Thyroid gland (tissue), 4 donors: Measurements from ENCODE around the gene DPYSL4. TPM values are rescaled to one million over a fixed set of nuclear protein-coding genes. Genes with fewer than 3 reads are reported as not detected.

ENCODE experiments used
- DNase-seq, 2 donors: peaks; one replicate each; pipeline ENCODE4 v3.0.0-alpha.2; 2019
- H3K27ac ChIP-seq, 3 donors: fragments of 200-600 bp; sonication (generic); 1 replicate in 2 of 3; 2 replicates in 1 of 3; pipeline ENCODE4 v1.5.1; 2016 to 2019; ENCODE audit warnings: mild to moderate bottlenecking in 1 of 3, moderate library complexity in 1 of 3
- H3K27me3 ChIP-seq: fragments of 200-600 bp; sonication (generic); one replicate; pipeline ENCODE4 v1.5.1; 2019
- H3K36me3 ChIP-seq, 2 donors: fragments of 200-600 bp; sonication (generic); one replicate each; pipeline ENCODE4 v1.5.1; 2016 to 2019
- H3K4me1 ChIP-seq, 2 donors: fragments of 200-600 bp; sonication (generic); one replicate each; pipeline ENCODE4 v1.5.1; 2017 to 2019
- H3K4me3 ChIP-seq, 3 donors: fragments of 200-600 bp; sonication (generic); replicated peaks in 1 of 3; 1 replicate in 2 of 3; 2 replicates in 1 of 3; pipeline ENCODE4 v1.5.1; 2016; ENCODE audit warnings: mild to moderate bottlenecking in 1 of 3
- H3K9me3 ChIP-seq: fragments of 200-600 bp; sonication (generic); one replicate; pipeline ENCODE4 v1.5.1; 2017
- POLR2A ChIP-seq, 2 donors: fragments of 450-650 bp; IDR thresholded peaks; one replicate each; pipeline ENCODE4 v1.6.1; 2017; ENCODE audit warnings: antibody characterized with exemption in 2 of 2, mild to moderate bottlenecking in 2 of 2, moderate library complexity in 1 of 2
- WGBS, 2 donors: methylation state at CpG; one replicate each; pipeline ENCODE4 v1.1.5; 2017; 5-methylcytosine and 5-hydroxymethylcytosine counted together
- intact Hi-C: fragments of 100-400 bp; cut with DNase I; formaldehyde crosslinking; loops from one replicate; pipeline ENCODE4 v1.15.1; 2023
- total RNA-seq, 4 donors: library from RNA; depleted of rRNA; stranded (reverse); fragments of >200 nt; gene quantifications; one replicate each; pipeline ENCODE4 v1.2.3, GENCODE V29; 2016
- TF ChIP-seq, protein P1 (sequence below), 6 experiments: fragments of 200-600 bp in 3 of 6; fragments of 450-650 bp in 3 of 6; sonication (generic) in 3 of 6; IDR thresholded peaks; one replicate each; pipeline ENCODE4 v1.5.1; 2016 to 2019; ENCODE audit warnings: antibody characterized with exemption in 6 of 6, mild to moderate bottlenecking in 2 of 6, inconsistent platforms in 1 of 6, moderate library complexity in 1 of 6

Gene DPYSL4
- total RNA-seq, 4 donors from 2014 or later: 0.54 to 1.5 (median 0.81) TPM

DNA sequence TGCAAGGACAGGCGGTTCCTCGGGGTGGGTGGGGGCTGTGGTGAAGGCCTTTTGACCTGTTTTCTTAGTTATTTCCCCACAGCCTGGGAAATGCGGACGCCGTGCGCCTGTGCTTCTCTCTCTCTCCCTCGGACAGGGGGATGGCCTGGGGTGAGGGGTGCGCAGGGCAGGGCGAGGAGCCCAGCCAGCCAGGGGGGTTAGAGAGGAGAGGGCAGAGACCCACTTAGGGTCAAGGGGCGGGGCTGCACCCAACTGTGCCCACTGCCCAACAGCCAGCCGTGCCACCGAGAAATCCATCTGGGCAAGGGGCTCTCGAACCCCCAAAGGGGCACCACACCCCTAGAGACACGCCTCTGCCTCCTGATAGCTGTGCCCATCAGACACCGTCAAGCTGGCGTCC lies 53.8 kb downstream of the DPYSL4 start:
- WGBS, 2 donors: 77 to 91% methylated on average over 6 to 16 of the region's 16 CpGs
- intact Hi-C loops: no loop called here
- H3K9me3 ChIP-seq: no peaks in the 10 kb centered on the region

DNA sequence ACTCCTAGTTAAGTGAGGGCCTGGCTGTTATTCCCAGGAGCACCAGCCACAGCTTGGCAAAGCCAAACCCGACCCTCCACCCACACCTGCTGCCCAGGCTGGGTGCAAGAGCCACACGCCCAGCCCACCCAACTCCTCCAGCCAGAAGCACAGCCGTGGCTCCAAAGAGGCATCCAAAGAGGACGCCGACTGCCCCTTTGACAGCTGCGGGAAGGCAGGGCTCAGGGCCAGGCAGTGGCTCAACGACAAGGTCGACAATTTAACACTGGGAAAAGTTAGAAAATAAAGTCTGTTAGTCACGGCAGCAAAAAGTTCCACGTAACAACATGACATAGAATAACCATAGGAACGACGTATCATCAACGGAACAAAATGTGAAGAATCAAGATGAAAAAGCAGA lies 54.3 kb downstream of the DPYSL4 start:
- H3K27me3 ChIP-seq: no peaks in the 10 kb centered on the region
- H3K27ac ChIP-seq: no peak overlapping the region
- no peaks in the 10 kb centered on the region for H3K9me3 ChIP-seq
- intact Hi-C loops: no loop called here
- no peak for TF ChIP-seq POLR2A (IDR thresholded peaks at IDR 0.05)
- TF ChIP-seq, protein P1, sequence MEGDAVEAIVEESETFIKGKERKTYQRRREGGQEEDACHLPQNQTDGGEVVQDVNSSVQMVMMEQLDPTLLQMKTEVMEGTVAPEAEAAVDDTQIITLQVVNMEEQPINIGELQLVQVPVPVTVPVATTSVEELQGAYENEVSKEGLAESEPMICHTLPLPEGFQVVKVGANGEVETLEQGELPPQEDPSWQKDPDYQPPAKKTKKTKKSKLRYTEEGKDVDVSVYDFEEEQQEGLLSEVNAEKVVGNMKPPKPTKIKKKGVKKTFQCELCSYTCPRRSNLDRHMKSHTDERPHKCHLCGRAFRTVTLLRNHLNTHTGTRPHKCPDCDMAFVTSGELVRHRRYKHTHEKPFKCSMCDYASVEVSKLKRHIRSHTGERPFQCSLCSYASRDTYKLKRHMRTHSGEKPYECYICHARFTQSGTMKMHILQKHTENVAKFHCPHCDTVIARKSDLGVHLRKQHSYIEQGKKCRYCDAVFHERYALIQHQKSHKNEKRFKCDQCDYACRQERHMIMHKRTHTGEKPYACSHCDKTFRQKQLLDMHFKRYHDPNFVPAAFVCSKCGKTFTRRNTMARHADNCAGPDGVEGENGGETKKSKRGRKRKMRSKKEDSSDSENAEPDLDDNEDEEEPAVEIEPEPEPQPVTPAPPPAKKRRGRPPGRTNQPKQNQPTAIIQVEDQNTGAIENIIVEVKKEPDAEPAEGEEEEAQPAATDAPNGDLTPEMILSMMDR (IDR thresholded peaks at IDR 0.05): no peak
- no peak overlapping the region for H3K4me3 ChIP-seq
- no peaks in the 10 kb centered on the region for H3K36me3 ChIP-seq
- WGBS, 2 donors: 83 to 90% methylated on average over 13 of the region's 13 CpGs
- DNase-seq: no peak
- H3K4me1 ChIP-seq: no peaks in the 10 kb centered on the region

More for the DNA sequence above, 53.8 kb downstream of the DPYSL4 start:
- no peak overlapping the region for H3K4me3 ChIP-seq
- no peaks in the 10 kb centered on the region for H3K27me3 ChIP-seq
- no peaks in the 10 kb centered on the region for H3K36me3 ChIP-seq
- H3K27ac ChIP-seq: no peak overlapping the region
- no peak for TF ChIP-seq POLR2A (IDR thresholded peaks at IDR 0.05)
- TF ChIP-seq, protein P1 (IDR thresholded peaks at IDR 0.05): no peak
- no peak for DNase-seq
- no peaks in the 10 kb centered on the region for H3K4me1 ChIP-seq

DNA sequence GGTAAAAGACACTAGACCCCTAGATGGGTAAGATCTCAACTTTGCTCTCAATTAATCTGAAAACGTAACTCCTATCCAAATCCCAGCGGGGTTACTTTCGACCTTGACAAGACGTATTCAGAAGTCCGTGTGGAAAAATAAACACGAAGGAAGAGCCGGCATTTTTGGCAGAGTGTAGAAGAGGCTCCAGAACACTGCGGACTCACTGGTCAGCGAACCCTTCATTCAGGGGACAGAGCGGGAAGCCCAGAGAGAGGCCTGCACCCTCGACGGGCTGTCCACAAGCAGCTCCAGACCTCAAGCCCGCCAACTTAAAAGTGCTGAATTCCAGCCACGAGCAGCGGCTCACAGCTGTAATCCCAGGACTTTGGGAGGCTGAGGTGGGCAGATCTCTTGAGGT lies 54.7 kb downstream of the DPYSL4 start:
- Histone ChIP-seq H3K4me1 (no peaks in the 10 kb centered on the region), H3K27me3 (no peaks in the 10 kb centered on the region), H3K36me3 (no peaks in the 10 kb centered on the region), H3K4me3 (no peak overlapping the region), H3K27ac (no peak overlapping the region), H3K9me3 (no peaks in the 10 kb centered on the region)
- DNase-seq: no peak
- WGBS, 2 donors: 72 to 75% methylated on average over 15 of the region's 15 CpGs
- intact Hi-C loops: no loop called here
- TF ChIP-seq, protein P1 (IDR thresholded peaks at IDR 0.05): no peak
- no peak for TF ChIP-seq POLR2A (IDR thresholded peaks at IDR 0.05)

DNA sequence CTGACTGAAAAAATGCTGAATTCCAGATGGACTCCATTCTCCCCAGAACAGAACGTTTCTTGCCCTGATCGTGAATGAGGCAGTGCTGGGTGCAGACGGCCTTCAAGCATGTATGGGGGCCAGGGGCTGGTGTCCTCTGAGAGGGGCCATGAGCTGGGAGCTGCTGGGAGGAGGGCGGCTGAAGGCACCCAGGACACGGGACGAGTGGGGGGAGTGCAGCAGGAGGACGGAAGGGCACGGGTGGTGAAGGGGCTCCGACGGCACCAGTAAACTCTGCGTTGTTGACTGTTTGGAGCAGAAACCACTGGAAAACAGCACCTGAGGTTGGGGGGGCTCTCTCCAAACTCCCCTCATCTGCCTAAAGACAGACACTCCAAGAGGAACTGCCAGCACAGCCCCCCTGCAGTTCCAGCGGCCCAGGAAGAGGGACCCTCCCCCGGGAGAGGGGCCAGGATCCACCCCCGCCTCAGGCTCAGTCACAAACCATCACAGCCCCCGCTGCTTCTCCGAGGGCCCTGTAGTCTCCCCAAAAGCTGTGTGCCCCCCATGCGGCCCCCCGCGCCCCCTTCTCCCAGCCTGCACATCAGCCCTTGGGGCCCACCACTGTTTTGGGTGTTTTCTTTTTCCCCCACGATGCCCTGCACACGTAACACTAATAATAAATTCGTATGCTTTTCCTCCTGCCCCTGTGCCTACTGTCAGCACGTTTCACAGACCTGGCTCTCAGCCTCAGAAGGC lies 55.5 kb downstream of the DPYSL4 start:
- H3K4me1 ChIP-seq: no peaks in the 10 kb centered on the region
- no peak overlapping the region for H3K4me3 ChIP-seq
- TF ChIP-seq, protein P1 (IDR thresholded peaks at IDR 0.05): no peak
- TF ChIP-seq POLR2A (IDR thresholded peaks at IDR 0.05): no peak
- H3K36me3 ChIP-seq: no peaks in the 10 kb centered on the region
- no peaks in the 10 kb centered on the region for H3K27me3 ChIP-seq
- WGBS, 2 donors: 80 to 86% methylated on average over 22 to 23 of the region's 23 CpGs
- no peak overlapping the region for H3K27ac ChIP-seq
- no peaks in the 10 kb centered on the region for H3K9me3 ChIP-seq
- intact Hi-C loops: no loop called here
- DNase-seq: no peak

DNA sequence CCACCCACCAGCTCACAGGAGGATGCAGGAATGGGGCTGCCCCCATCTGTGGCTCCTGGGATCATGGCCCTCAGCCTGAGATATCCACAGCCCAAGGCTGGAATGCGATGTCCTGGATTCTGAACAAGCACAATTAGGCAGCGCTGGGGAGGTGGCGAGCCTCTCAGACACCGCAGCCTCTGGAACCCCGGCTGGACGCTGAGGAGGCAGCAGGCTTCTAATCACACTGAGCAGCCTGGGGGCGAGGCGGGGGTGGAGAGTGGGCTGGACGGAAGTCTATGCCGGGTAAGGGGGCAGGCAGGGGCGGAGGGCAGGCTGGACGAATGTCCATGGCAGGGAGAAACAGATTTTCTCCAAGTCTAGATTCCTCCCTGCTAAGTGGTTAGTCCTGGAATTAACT lies 56.4 kb downstream of the DPYSL4 start:
- H3K27me3 ChIP-seq: no peaks in the 10 kb centered on the region
- DNase-seq: no peak
- no peak overlapping the region for H3K27ac ChIP-seq
- no peaks in the 10 kb centered on the region for H3K9me3 ChIP-seq
- TF ChIP-seq POLR2A (IDR thresholded peaks at IDR 0.05): no peak
- TF ChIP-seq, protein P1 (IDR thresholded peaks at IDR 0.05): no peak
- intact Hi-C loops: no loop called here
- no peaks in the 10 kb centered on the region for H3K36me3 ChIP-seq
- WGBS, 2 donors: 78 to 91% methylated on average over 12 of the region's 12 CpGs
- H3K4me1 ChIP-seq: no peaks in the 10 kb centered on the region
- H3K4me3 ChIP-seq: no peak overlapping the region
